Brain microvascular endothelial cell (primary cell): ENCODE data around the gene GDF10.

ENCODE experiments used
- DNase-seq: peaks from one replicate; pipeline ENCODE4 v3.0.0-alpha.2; 2020
- H3K27ac ChIP-seq: fragments of 250-450 bp; sonication (Bioruptor Pico); 2 replicates; pipeline ENCODE4 v1.5.1; 2020; ENCODE audit warnings: mild to moderate bottlenecking, moderate library complexity
- H3K27me3 ChIP-seq: fragments of 250-450 bp; sonication (Bioruptor Pico); replicated peaks from 2 replicates; pipeline ENCODE4 v1.5.1; 2020; ENCODE audit warnings: mild to moderate bottlenecking
- H3K36me3 ChIP-seq: fragments of 250-450 bp; sonication (Bioruptor Pico); replicated peaks from 2 replicates; pipeline ENCODE4 v1.5.1; 2020; ENCODE audit warnings: mild to moderate bottlenecking
- H3K4me3 ChIP-seq: 2 replicates; pipeline ENCODE4 v1.5.1; 2011; ENCODE audit warnings: low read depth, mild to moderate bottlenecking, control low read depth, low read length, moderate library complexity
- CTCF ChIP-seq: IDR thresholded peaks from 2 replicates; pipeline ENCODE4 v1.5.1; 2011; ENCODE audit warnings: low read depth, mild to moderate bottlenecking, moderate library complexity, low read length, control low read depth, inconsistent platforms; ENCODE audit errors: missing control alignments
- in situ Hi-C: cut with HindIII; loops from 2 replicates; pipeline ENCODE4 v1.10.0; 2017; ENCODE audit warnings: low sequenced_read_pairs, low pct_ligation_motif_present

Gene GDF10

GRCh38 chr10:47289921-47290320 is 10.1 kb upstream of the GDF10 start:
- DNase-seq: no peak
- Histone ChIP-seq H3K27me3 (no peaks in the 10 kb centered on the region), H3K36me3 (no peaks in the 10 kb centered on the region), H3K27ac (no peak overlapping the region), H3K4me3 (no peak overlapping the region)
- no peak for TF ChIP-seq CTCF
- in situ Hi-C loops: no loop called here

GRCh38 chr10:47290338-47290737 is 9.7 kb upstream of the GDF10 start:
- no peak for DNase-seq
- Histone ChIP-seq H3K27me3 (peaks cover under 1% of the 10 kb centered on the region), H3K36me3 (no peaks in the 10 kb centered on the region), H3K4me3 (no peak overlapping the region), H3K27ac (no peak overlapping the region)
- no peak for TF ChIP-seq CTCF
- in situ Hi-C loops: no loop called here

GRCh38 chr10:47291682-47292081 is 8.3 kb upstream of the GDF10 start:
- in situ Hi-C loops: no loop called here
- Histone ChIP-seq H3K36me3 (no peaks in the 10 kb centered on the region), H3K27ac (no peak overlapping the region), H3K27me3 (peaks cover 5% of the 10 kb centered on the region), H3K4me3 (no peak overlapping the region)
- TF ChIP-seq CTCF: no peak
- DNase-seq: no peak

GRCh38 chr10:47294057-47294456 is 5.9 kb upstream of the GDF10 start:
- H3K27ac ChIP-seq: no peak overlapping the region
- in situ Hi-C loops: no loop called here
- DNase-seq: no peak
- peaks cover 15% of the 10 kb centered on the region for H3K27me3 ChIP-seq
- TF ChIP-seq CTCF: no peak
- no peak overlapping the region for H3K4me3 ChIP-seq
- no peaks in the 10 kb centered on the region for H3K36me3 ChIP-seq

GRCh38 chr10:47294501-47294900 is 5.5 kb upstream of the GDF10 start:
- H3K27me3 ChIP-seq: peaks cover 17% of the 10 kb centered on the region
- DNase-seq: no peak
- H3K27ac ChIP-seq: no peak overlapping the region
- H3K4me3 ChIP-seq: no peak overlapping the region
- no peak for TF ChIP-seq CTCF
- no peaks in the 10 kb centered on the region for H3K36me3 ChIP-seq
- in situ Hi-C loops: no loop called here

- no peak for DNase-seq
- H3K27ac ChIP-seq: no peak overlapping the region
- peaks cover 23% of the 10 kb centered on the region for H3K27me3 ChIP-seq
- in situ Hi-C loops: no loop called here
- H3K36me3 ChIP-seq: no peaks in the 10 kb centered on the region
- no peak for TF ChIP-seq CTCF
- H3K4me3 ChIP-seq: no peak overlapping the region
Measured at GRCh38 chr10:47295411-47295810, 4.6 kb upstream of the GDF10 start.
